Smooth muscle cell (in vitro differentiated cells): ENCODE measurements around the gene GP5. TPM values are rescaled to one million over a fixed set of nuclear protein-coding genes. Genes with fewer than 3 reads are reported as not detected.

Source experiments
- DNase-seq: peaks from one replicate; lab custom pipeline; 2025; ENCODE audit not compliant: unreplicated experiment; lab: John Stamatoyannopoulos, UW
- H2AFZ ChIP-seq: fragments of 200-600 bp; sonication (generic); 2 replicates; pipeline ENCODE4 v1.6.0; 2016; ENCODE audit warnings: antibody characterized with exemption, low read depth, mild to moderate bottlenecking
- H3F3A ChIP-seq: fragments of 200-600 bp; sonication (generic); 2 replicates; pipeline ENCODE4 v1.6.0; 2017; ENCODE audit warnings: antibody characterized with exemption, low read depth
- H3K27ac ChIP-seq: fragments of 200-600 bp; sonication (generic); 2 replicates; pipeline ENCODE4 v1.5.1; 2016; ENCODE audit warnings: low read depth, mild to moderate bottlenecking
- H3K27me3 ChIP-seq: fragments of 200-600 bp; sonication (generic); 2 replicates; pipeline ENCODE4 v1.6.1; 2016; ENCODE audit warnings: low read depth, mild to moderate bottlenecking
- H3K36me3 ChIP-seq: fragments of 200-600 bp; sonication (generic); 2 replicates; pipeline ENCODE4 v1.5.1; 2016; ENCODE audit warnings: low read depth
- H3K4me1 ChIP-seq: fragments of 200-600 bp; sonication (generic); 2 replicates; pipeline ENCODE4 v1.5.1; 2016; ENCODE audit warnings: low read depth
- H3K4me2 ChIP-seq: fragments of 200-600 bp; sonication (generic); 2 replicates; pipeline ENCODE4 v1.6.0; 2016; ENCODE audit warnings: mild to moderate bottlenecking
- H3K4me3 ChIP-seq: fragments of 200-600 bp; sonication (generic); 2 replicates; pipeline ENCODE4 v1.5.1; 2016; ENCODE audit warnings: mild to moderate bottlenecking
- H3K79me2 ChIP-seq: fragments of 200-600 bp; sonication (generic); 2 replicates; pipeline ENCODE4 v1.6.0; 2016; ENCODE audit warnings: low read depth, mild to moderate bottlenecking
- H3K9ac ChIP-seq: fragments of 200-600 bp; sonication (generic); 2 replicates; pipeline ENCODE4 v1.6.0; 2016; ENCODE audit warnings: low read depth
- H3K9me3 ChIP-seq: fragments of 200-600 bp; sonication (generic); replicated peaks from 2 replicates; pipeline ENCODE4 v1.5.1; 2016; ENCODE audit warnings: low read depth
- H4K20me1 ChIP-seq: fragments of 200-600 bp; sonication (generic); 2 replicates; pipeline ENCODE4 v1.6.0; 2016; ENCODE audit warnings: low read depth
- CTCF ChIP-seq: fragments of 200-600 bp; sonication (generic); IDR thresholded peaks from 2 replicates; pipeline ENCODE4 v1.5.1; 2017; ENCODE audit warnings: borderline replicate concordance, mild to moderate bottlenecking, antibody characterized with exemption; ENCODE audit not compliant: insufficient read depth, poor library complexity, severe bottlenecking
- WGBS: methylation state at CpG from one replicate; pipeline ENCODE4 v1.1.7; 2016; ENCODE audit warnings: low lambda C conversion rate; 5-methylcytosine and 5-hydroxymethylcytosine counted together
- polyA plus RNA-seq: library from polyadenylated mRNA; unstranded; fragments of >200 nt; fragmentation: Nextera tagmentation; extraction: Ambion mirVana; gene quantifications from 2 replicates; pipeline ENCODE4 v1.2.1, GENCODE V29; 2016
- total RNA-seq: library from RNA; depleted of rRNA; stranded (reverse); fragments of >200 nt; gene quantifications from 2 replicates; pipeline ENCODE4 v1.2.3, GENCODE V29; 2014

The GP5 gene
- total and polyA plus RNA-seq, 2 experiments from 2014 or later, result not detected

GRCh38 chr3:194404365-194405140, 5.5 kb upstream of the GP5 start:
- no peak for DNase-seq
- H3K36me3 ChIP-seq, result no peaks in the 10 kb centered on the region
- H3K27ac ChIP-seq, result no peak overlapping the region
- H3K79me2 ChIP-seq, result no peaks in the 10 kb centered on the region
- H3K4me1 ChIP-seq, result no peaks in the 10 kb centered on the region
- H3K4me2 ChIP-seq, result no peak overlapping the region
- peak; percentile 75 for TF ChIP-seq CTCF
- H2AFZ ChIP-seq, result no peak overlapping the region
- no peaks in the 10 kb centered on the region for H3K9me3 ChIP-seq
- H3K27me3 ChIP-seq, result no peaks in the 10 kb centered on the region
- H3K4me3 ChIP-seq, result no peak overlapping the region
- 66% methylated on average over 10 of the region's 10 CpGs for WGBS
- H3K9ac ChIP-seq, result no peak overlapping the region
- no peaks in the 10 kb centered on the region for H4K20me1 ChIP-seq
- peaks cover 5% of the 10 kb centered on the region for H3F3A ChIP-seq

- H3K9ac ChIP-seq, result no peak overlapping the region
- no peak for TF ChIP-seq CTCF
- no peak for DNase-seq
- no peak overlapping the region for H3K27ac ChIP-seq
- H2AFZ ChIP-seq, result no peak overlapping the region
- no peaks in the 10 kb centered on the region for H3K79me2 ChIP-seq
- peaks cover 19% of the 10 kb centered on the region for H3K27me3 ChIP-seq
- no peak overlapping the region for H3K4me2 ChIP-seq
- WGBS, result 69% methylated on average over 8 of the region's 8 CpGs
- no peaks in the 10 kb centered on the region for H3K36me3 ChIP-seq
- H3K9me3 ChIP-seq, result no peaks in the 10 kb centered on the region
- H3K4me3 ChIP-seq, result no peak overlapping the region
- H3K4me1 ChIP-seq, result peaks cover 7% of the 10 kb centered on the region
- H4K20me1 ChIP-seq, result no peaks in the 10 kb centered on the region
- peaks cover 5% of the 10 kb centered on the region for H3F3A ChIP-seq
Measured at GRCh38 chr3:194401868-194402329, 2.8 kb upstream of the GP5 start.

GRCh38 chr3:194401346-194401745, 2.3 kb upstream of the GP5 start:
- H3K4me2 ChIP-seq, result no peak overlapping the region
- no peaks in the 10 kb centered on the region for H3K79me2 ChIP-seq
- H4K20me1 ChIP-seq, result no peaks in the 10 kb centered on the region
- no peaks in the 10 kb centered on the region for H3K36me3 ChIP-seq
- 92% methylated on average over 9 of the region's 9 CpGs for WGBS
- H3K27me3 ChIP-seq, result peaks cover 20% of the 10 kb centered on the region
- no peak overlapping the region for H3K4me3 ChIP-seq
- H2AFZ ChIP-seq, result no peak overlapping the region
- no peak overlapping the region for H3K27ac ChIP-seq
- no peak for TF ChIP-seq CTCF
- H3K9ac ChIP-seq, result no peak overlapping the region
- no peaks in the 10 kb centered on the region for H3K9me3 ChIP-seq
- no peak for DNase-seq
- H3F3A ChIP-seq, result peaks cover 5% of the 10 kb centered on the region
- H3K4me1 ChIP-seq, result peaks cover 12% of the 10 kb centered on the region
